GM12878 (cell line): ENCODE results near the gene AHNAK. TPM values are rescaled to one million over a fixed set of nuclear protein-coding genes. Genes with fewer than 3 reads are reported as not detected.

Experiments
- ATAC-seq: fragments of 200-7000 bp; cut with Tn5 transposase; 3 replicates; pipeline ENCODE4 v1.9.1; 2020; ENCODE audit warnings: mild to moderate bottlenecking, moderate library complexity
- BruUV-seq: library from RNA; stranded (reverse); fragments of 400-500 nt; replicated peaks from 2 replicates; lab custom pipeline; 2021; lab: Mats Ljungman, UMichigan
- CTCF ChIA-PET: fragments of 300-600 bp; sonication (Branson Sonifier 250); formaldehyde crosslinking; extraction: SDS; loops from one replicate; lab custom pipeline; 2021; ENCODE audit warnings: inconsistent platforms; lab: Yijun Ruan, JAX
- POLR2A ChIA-PET: fragments of 350-600 bp; formaldehyde crosslinking; extraction: SDS; loops from one replicate; lab custom pipeline; 2021; ENCODE audit warnings: inconsistent platforms; lab: Charles Lee
- RAD21 ChIA-PET: fragments of 300-600 bp; sonication (Branson Sonifier 250); formaldehyde crosslinking; loops from one replicate; lab custom pipeline; 2023; ENCODE audit warnings: antibody characterized with exemption; ENCODE audit not compliant: unreplicated experiment; lab: Charles Lee
- SMC1A ChIA-PET: fragments of 300-600 bp; sonication (Branson Sonifier 250); formaldehyde crosslinking; loops from one replicate; lab custom pipeline; 2023; ENCODE audit not compliant: unreplicated experiment, uncharacterized antibody; lab: Charles Lee
- DNase-seq: peaks from one replicate; pipeline ENCODE4 v3.0.0-alpha.2; 2011; ENCODE audit warnings: low read depth, low spot score
- FAIRE-seq: peaks from 3 replicates; lab custom pipeline; 2011; peaks lifted over from hg19 to GRCh38; lab: Jason Lieb, UNC
- H2AFZ ChIP-seq: 2 replicates; pipeline ENCODE4 v1.6.0; 2011; ENCODE audit warnings: low read depth, low read length, control low read depth; ENCODE audit not compliant: control insufficient read depth
- H3K27ac ChIP-seq: 2 replicates; pipeline ENCODE4 v1.5.1; 2011; ENCODE audit warnings: control low read depth; ENCODE audit not compliant: control insufficient read depth, insufficient read depth
- H3K27me3 ChIP-seq, 2 experiments: replicated peaks in 1 of 2; 2 replicates each; pipeline versions ENCODE4 v1.6.0 to v1.6.1; 2011; ENCODE audit warnings: low read length in 1 of 2; ENCODE audit not compliant: control insufficient read depth in 2 of 2, insufficient read depth in 2 of 2
- H3K36me3 ChIP-seq, 2 experiments: 2 replicates each; pipeline ENCODE4 v1.5.1; 2011; ENCODE audit warnings: low read length in 1 of 2; ENCODE audit not compliant: control insufficient read depth in 2 of 2, insufficient read depth in 2 of 2
- H3K4me1 ChIP-seq: 2 replicates; pipeline ENCODE4 v1.6.1; 2011; ENCODE audit warnings: mild to moderate bottlenecking, low read length, moderate library complexity, mixed read lengths; ENCODE audit not compliant: control insufficient read depth, insufficient read depth
- H3K4me2 ChIP-seq: 2 replicates; pipeline ENCODE4 v1.6.0; 2011; ENCODE audit warnings: control low read depth; ENCODE audit not compliant: control insufficient read depth, insufficient read depth
- H3K4me3 ChIP-seq: fragments of 200-600 bp; sonication (generic); 2 replicates; pipeline ENCODE4 v1.5.1; 2016
- H3K79me2 ChIP-seq: 2 replicates; pipeline ENCODE4 v1.6.0; 2011; ENCODE audit warnings: low read length; ENCODE audit not compliant: control insufficient read depth, insufficient read depth
- H3K9ac ChIP-seq: 2 replicates; pipeline ENCODE4 v1.8.0; 2011; ENCODE audit warnings: low read length, control low read depth, mixed read lengths; ENCODE audit not compliant: control insufficient read depth, insufficient read depth
- H3K9me3 ChIP-seq: replicated peaks from 3 replicates; pipeline ENCODE4 v1.5.1; 2011; ENCODE audit warnings: mild to moderate bottlenecking, low read length; ENCODE audit not compliant: control insufficient read depth, insufficient read depth
- H4K20me1 ChIP-seq: 2 replicates; pipeline ENCODE4 v1.6.0; 2011; ENCODE audit not compliant: control insufficient read depth, insufficient read depth
- CBX3 ChIP-seq: fragments of 200-600 bp; sonication (generic); IDR thresholded peaks from 2 replicates; pipeline ENCODE4 v1.6.1; 2016; ENCODE audit warnings: low read depth, borderline replicate concordance
- DPF2 ChIP-seq: fragments of 450-650 bp; IDR thresholded peaks from 2 replicates; pipeline ENCODE4 v1.6.1; 2017; ENCODE audit warnings: mild to moderate bottlenecking
- EED ChIP-seq: sonication (generic); IDR thresholded peaks from 2 replicates; pipeline ENCODE4 v1.6.1; 2016; ENCODE audit warnings: antibody characterized with exemption, low read depth
- EGR1 ChIP-seq, 2 experiments: IDR thresholded peaks; 1 replicate in 1 of 2; 2 replicates in 1 of 2; pipeline ENCODE4 v1.6.1; 2011 to 2012; ENCODE audit warnings: low read depth in 2 of 2, low read length in 2 of 2, borderline replicate concordance in 1 of 2, mild to moderate bottlenecking in 1 of 2, moderate library complexity in 1 of 2
- IKZF2 ChIP-seq, 2 experiments: fragments of 450-650 bp; IDR thresholded peaks; 2 replicates each; pipeline ENCODE4 v1.6.1; 2017; ENCODE audit warnings: mild to moderate bottlenecking in 2 of 2, moderate library complexity in 2 of 2
- NR2F1 ChIP-seq: fragments of 450-650 bp; conservative IDR thresholded peaks from 2 replicates; pipeline ENCODE4 v1.6.1; 2017; ENCODE audit warnings: mild to moderate bottlenecking
- PAX5 ChIP-seq: IDR thresholded peaks from 2 replicates; pipeline ENCODE4 v1.6.1; 2011; ENCODE audit warnings: low read depth, low read length, borderline replicate concordance
- RAD51 ChIP-seq: fragments of 450-650 bp; IDR thresholded peaks from 2 replicates; pipeline ENCODE4 v1.6.1; 2016; ENCODE audit warnings: moderate library complexity, mild to moderate bottlenecking, inconsistent platforms
- TAF1 ChIP-seq: IDR thresholded peaks from 2 replicates; pipeline ENCODE4 v1.6.1; 2011; ENCODE audit warnings: mild to moderate bottlenecking, low read depth, low read length, borderline replicate concordance
- TARDBP ChIP-seq: IDR thresholded peaks from 2 replicates; pipeline ENCODE4 v1.6.1; 2016; ENCODE audit warnings: borderline replicate concordance
- WGBS: methylation state at CpG from one replicate; pipeline ENCODE4 v1.1.6; 2016; ENCODE audit warnings: low lambda C conversion rate; ENCODE audit not compliant: insufficient replicate concordance, insufficient coverage; ENCODE audit errors: missing lambda C conversion rate; 5-methylcytosine and 5-hydroxymethylcytosine counted together
- in situ Hi-C: fragments of 300-500 bp; cut with MboI; formaldehyde crosslinking; loops from 9 replicates; pipeline ENCODE4 v1.14.3; 2018; ENCODE audit warnings: mixed read lengths
- intact Hi-C: fragments of 100-400 bp; cut with micrococcal nuclease; formaldehyde crosslinking; loops from one replicate; pipeline ENCODE4 v1.14.2; 2022; ENCODE audit not compliant: unreplicated experiment
- polyA plus RNA-seq, 11 experiments: library from polyadenylated mRNA; depleted of rRNA in 4 of 11; unstranded in 6 of 11; stranded (reverse) in 5 of 11; fragments of >200 nt; fragmentation: Nextera tagmentation in 4 of 11; fragmentation: Illumina TruSeq in 1 of 11; extraction: Ambion mirVana in 4 of 11; extraction: Trizol in 1 of 11; gene quantifications; 1 replicate in 1 of 11; 2 replicates in 10 of 11; pipeline versions ENCODE4 v1.2.1 to v1.2.3, GENCODE V29; 2011 to 2016; ENCODE audit warnings: inconsistent platforms in 2 of 11, missing spikeins in 2 of 11, low read depth in 1 of 11
- total RNA-seq, 4 experiments: library from RNA; depleted of rRNA in 3 of 4; stranded (reverse); fragments of >200 nt in 3 of 4; fragmentation: Illumina TruSeq in 1 of 4; extraction: Trizol in 1 of 4; gene quantifications; 2 replicates each; pipeline versions ENCODE4 v1.2.1 to v1.2.3, GENCODE V29; 2013 to 2021
- TF ChIP-seq, protein P1 (sequence below): fragments of 450-650 bp; IDR thresholded peaks from 2 replicates; pipeline ENCODE4 v1.6.1; 2017; ENCODE audit warnings: antibody characterized with exemption, mild to moderate bottlenecking, moderate library complexity
- TF ChIP-seq, protein P2 (sequence below): fragments of 450-650 bp; formaldehyde crosslinking; IDR thresholded peaks from 2 replicates; pipeline ENCODE4 v1.5.0; 2022; ENCODE audit warnings: mild to moderate bottlenecking, missing genetic modification characterization
- TF ChIP-seq, protein P3 (sequence below): fragments of 450-650 bp; formaldehyde crosslinking; IDR thresholded peaks from 2 replicates; pipeline ENCODE4 v1.4.0; 2020; ENCODE audit warnings: mild to moderate bottlenecking, moderate library complexity

The AHNAK gene
- total and polyA plus RNA-seq, 10 of the 15 experiments (the other 5 are each of a cell fraction or from before 2014, with no cell fraction given), result 0.76 to 90.3 (median 19.4) TPM

DNA sequence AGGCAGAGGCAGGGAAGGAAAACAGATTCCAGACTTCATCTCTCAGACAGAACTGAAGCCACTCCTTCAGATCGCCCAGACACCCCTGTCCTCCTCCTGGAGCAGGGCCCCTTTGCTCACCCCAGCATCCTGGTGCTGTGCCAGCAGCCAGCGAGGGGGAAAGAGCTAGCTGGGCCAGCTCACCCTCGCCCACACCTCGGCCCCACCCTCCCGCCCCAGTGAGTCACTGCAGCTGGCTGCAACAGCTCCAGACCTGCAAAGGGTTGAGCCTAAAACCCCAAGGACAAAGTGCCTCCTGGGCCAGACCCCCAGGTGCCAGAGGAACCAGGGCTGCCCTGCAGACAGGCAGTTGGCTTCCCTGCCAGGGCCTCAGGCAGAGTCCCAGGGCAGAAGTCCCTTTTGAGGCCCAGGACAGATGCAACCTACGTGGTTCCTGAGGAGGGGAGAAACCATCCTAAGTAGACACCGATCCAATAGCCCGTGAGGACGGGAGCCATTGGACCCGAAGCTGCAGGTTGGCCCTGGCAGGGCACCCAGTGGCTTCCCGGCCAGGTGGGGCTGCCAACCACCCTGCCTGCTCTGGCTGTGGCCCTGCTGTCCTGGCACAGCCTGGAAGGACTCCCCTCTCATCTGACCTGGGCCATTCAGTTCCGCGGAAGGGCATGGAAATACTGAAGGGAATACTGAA is 7.2 kb downstream of the AHNAK start:
- 57% methylated on average over 12 of the region's 13 CpGs for WGBS
- ChIA-PET POLR2A (interaction anchor here (1.0 to 10.3 kb wide), 4 partner anchors 17 to 95 kb away, joined by 3 to 188 read pairs (median 6); partner anchors contain the start of gene TUT1), SMC1A (interaction anchor here (1.0 to 7.0 kb wide), 6 partner anchors 9 to 144 kb away, joined by 3 to 212 read pairs (median 6); partner anchors contain the start of gene TUT1), RAD21 (interaction anchor here (5.1 to 9.1 kb wide), 3 partner anchors 17 to 115 kb away, joined by 33 to 313 read pairs (median 146); partner anchors contain the start of gene TUT1), CTCF (interaction anchor here (1.0 to 9.0 kb wide), 7 partner anchors 13 to 144 kb away, joined by 3 to 280 read pairs (median 5); partner anchors contain the start of gene SCGB1A1)
- Histone ChIP-seq H3K27me3 (no peaks in the 10 kb centered on the region), H3K27ac (0 out of 2 replicates have a peak overlapping the region, but pooled peaks have one; percentile 95), H3K4me1 (peaks cover 59% of the 10 kb centered on the region), H3K4me3 (no peak overlapping the region), H3K79me2 (peaks cover 60% of the 10 kb centered on the region), H4K20me1 (no peaks in the 10 kb centered on the region), H3K4me2 (peak overlapping the region; percentile 97), H3K9me3 (no peaks in the 10 kb centered on the region), H2AFZ (peak overlapping the region; percentile 33; the same call in 1 of the 2 replicates), H3K9ac (peak overlapping the region; percentile 47; the same call in 1 of the 2 replicates), H3K36me3 (peaks cover 6 to 11% of the 10 kb centered on the region in 2 experiments; a peak in 3 of 4 replicates)
- no TSS peak for BruUV-seq
- ATAC-seq (no peak), FAIRE-seq (no peak), DNase-seq (no peak)
- intact Hi-C loops, result no loop called here
- in situ Hi-C loops, result no loop called here
- TF ChIP-seq IKZF2 (IDR thresholded peaks at IDR 0.05) (no peak), DPF2 (no peak), PAX5 (no peak), TAF1 (no peak), CBX3 (no peak), NR2F1 (no peak), EED (no peak), EGR1 (IDR thresholded peaks at IDR 0.05; ENCODE audit: borderline replicate concordance in 1 of 2, low read depth in 2 of 2, low read length in 2 of 2) (no peak), TARDBP (no peak), RAD51 (no peak)
- TF ChIP-seq, protein P1, sequence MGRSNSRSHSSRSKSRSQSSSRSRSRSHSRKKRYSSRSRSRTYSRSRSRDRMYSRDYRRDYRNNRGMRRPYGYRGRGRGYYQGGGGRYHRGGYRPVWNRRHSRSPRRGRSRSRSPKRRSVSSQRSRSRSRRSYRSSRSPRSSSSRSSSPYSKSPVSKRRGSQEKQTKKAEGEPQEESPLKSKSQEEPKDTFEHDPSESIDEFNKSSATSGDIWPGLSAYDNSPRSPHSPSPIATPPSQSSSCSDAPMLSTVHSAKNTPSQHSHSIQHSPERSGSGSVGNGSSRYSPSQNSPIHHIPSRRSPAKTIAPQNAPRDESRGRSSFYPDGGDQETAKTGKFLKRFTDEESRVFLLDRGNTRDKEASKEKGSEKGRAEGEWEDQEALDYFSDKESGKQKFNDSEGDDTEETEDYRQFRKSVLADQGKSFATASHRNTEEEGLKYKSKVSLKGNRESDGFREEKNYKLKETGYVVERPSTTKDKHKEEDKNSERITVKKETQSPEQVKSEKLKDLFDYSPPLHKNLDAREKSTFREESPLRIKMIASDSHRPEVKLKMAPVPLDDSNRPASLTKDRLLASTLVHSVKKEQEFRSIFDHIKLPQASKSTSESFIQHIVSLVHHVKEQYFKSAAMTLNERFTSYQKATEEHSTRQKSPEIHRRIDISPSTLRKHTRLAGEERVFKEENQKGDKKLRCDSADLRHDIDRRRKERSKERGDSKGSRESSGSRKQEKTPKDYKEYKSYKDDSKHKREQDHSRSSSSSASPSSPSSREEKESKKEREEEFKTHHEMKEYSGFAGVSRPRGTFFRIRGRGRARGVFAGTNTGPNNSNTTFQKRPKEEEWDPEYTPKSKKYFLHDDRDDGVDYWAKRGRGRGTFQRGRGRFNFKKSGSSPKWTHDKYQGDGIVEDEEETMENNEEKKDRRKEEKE, result no peak
- TF ChIP-seq, protein P2, sequence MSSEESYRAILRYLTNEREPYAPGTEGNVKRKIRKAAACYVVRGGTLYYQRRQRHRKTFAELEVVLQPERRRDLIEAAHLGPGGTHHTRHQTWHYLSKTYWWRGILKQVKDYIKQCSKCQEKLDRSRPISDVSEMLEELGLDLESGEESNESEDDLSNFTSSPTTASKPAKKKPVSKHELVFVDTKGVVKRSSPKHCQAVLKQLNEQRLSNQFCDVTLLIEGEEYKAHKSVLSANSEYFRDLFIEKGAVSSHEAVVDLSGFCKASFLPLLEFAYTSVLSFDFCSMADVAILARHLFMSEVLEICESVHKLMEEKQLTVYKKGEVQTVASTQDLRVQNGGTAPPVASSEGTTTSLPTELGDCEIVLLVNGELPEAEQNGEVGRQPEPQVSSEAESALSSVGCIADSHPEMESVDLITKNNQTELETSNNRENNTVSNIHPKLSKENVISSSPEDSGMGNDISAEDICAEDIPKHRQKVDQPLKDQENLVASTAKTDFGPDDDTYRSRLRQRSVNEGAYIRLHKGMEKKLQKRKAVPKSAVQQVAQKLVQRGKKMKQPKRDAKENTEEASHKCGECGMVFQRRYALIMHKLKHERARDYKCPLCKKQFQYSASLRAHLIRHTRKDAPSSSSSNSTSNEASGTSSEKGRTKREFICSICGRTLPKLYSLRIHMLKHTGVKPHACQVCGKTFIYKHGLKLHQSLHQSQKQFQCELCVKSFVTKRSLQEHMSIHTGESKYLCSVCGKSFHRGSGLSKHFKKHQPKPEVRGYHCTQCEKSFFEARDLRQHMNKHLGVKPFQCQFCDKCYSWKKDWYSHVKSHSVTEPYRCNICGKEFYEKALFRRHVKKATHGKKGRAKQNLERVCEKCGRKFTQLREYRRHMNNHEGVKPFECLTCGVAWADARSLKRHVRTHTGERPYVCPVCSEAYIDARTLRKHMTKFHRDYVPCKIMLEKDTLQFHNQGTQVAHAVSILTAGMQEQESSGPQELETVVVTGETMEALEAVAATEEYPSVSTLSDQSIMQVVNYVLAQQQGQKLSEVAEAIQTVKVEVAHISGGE, result no peak
- TF ChIP-seq, protein P3, sequence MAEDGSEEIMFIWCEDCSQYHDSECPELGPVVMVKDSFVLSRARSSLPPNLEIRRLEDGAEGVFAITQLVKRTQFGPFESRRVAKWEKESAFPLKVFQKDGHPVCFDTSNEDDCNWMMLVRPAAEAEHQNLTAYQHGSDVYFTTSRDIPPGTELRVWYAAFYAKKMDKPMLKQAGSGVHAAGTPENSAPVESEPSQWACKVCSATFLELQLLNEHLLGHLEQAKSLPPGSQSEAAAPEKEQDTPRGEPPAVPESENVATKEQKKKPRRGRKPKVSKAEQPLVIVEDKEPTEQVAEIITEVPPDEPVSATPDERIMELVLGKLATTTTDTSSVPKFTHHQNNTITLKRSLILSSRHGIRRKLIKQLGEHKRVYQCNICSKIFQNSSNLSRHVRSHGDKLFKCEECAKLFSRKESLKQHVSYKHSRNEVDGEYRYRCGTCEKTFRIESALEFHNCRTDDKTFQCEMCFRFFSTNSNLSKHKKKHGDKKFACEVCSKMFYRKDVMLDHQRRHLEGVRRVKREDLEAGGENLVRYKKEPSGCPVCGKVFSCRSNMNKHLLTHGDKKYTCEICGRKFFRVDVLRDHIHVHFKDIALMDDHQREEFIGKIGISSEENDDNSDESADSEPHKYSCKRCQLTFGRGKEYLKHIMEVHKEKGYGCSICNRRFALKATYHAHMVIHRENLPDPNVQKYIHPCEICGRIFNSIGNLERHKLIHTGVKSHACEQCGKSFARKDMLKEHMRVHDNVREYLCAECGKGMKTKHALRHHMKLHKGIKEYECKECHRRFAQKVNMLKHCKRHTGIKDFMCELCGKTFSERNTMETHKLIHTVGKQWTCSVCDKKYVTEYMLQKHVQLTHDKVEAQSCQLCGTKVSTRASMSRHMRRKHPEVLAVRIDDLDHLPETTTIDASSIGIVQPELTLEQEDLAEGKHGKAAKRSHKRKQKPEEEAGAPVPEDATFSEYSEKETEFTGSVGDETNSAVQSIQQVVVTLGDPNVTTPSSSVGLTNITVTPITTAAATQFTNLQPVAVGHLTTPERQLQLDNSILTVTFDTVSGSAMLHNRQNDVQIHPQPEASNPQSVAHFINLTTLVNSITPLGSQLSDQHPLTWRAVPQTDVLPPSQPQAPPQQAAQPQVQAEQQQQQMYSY (CRISPR knock-in tag), result no peak
